Smooth muscle cell (in vitro differentiated cells): ENCODE data around the gene DSEL. TPM values are rescaled to one million over a fixed set of nuclear protein-coding genes. Genes with fewer than 3 reads are reported as not detected.
A peak's percentile ranks its signal among the peaks of the same experiment; 100 is the strongest.

Source experiments
- DNase-seq: peaks from one replicate; lab custom pipeline; 2025; ENCODE audit not compliant: unreplicated experiment; lab: John Stamatoyannopoulos, UW
- H2AFZ ChIP-seq: fragments of 200-600 bp; sonication (generic); 2 replicates; pipeline ENCODE4 v1.6.0; 2016; ENCODE audit warnings: antibody characterized with exemption, low read depth, mild to moderate bottlenecking
- H3F3A ChIP-seq: fragments of 200-600 bp; sonication (generic); 2 replicates; pipeline ENCODE4 v1.6.0; 2017; ENCODE audit warnings: antibody characterized with exemption, low read depth
- H3K27ac ChIP-seq: fragments of 200-600 bp; sonication (generic); 2 replicates; pipeline ENCODE4 v1.5.1; 2016; ENCODE audit warnings: low read depth, mild to moderate bottlenecking
- H3K27me3 ChIP-seq: fragments of 200-600 bp; sonication (generic); 2 replicates; pipeline ENCODE4 v1.6.1; 2016; ENCODE audit warnings: low read depth, mild to moderate bottlenecking
- H3K36me3 ChIP-seq: fragments of 200-600 bp; sonication (generic); 2 replicates; pipeline ENCODE4 v1.5.1; 2016; ENCODE audit warnings: low read depth
- H3K4me1 ChIP-seq: fragments of 200-600 bp; sonication (generic); 2 replicates; pipeline ENCODE4 v1.5.1; 2016; ENCODE audit warnings: low read depth
- H3K4me2 ChIP-seq: fragments of 200-600 bp; sonication (generic); 2 replicates; pipeline ENCODE4 v1.6.0; 2016; ENCODE audit warnings: mild to moderate bottlenecking
- H3K4me3 ChIP-seq: fragments of 200-600 bp; sonication (generic); 2 replicates; pipeline ENCODE4 v1.5.1; 2016; ENCODE audit warnings: mild to moderate bottlenecking
- H3K79me2 ChIP-seq: fragments of 200-600 bp; sonication (generic); 2 replicates; pipeline ENCODE4 v1.6.0; 2016; ENCODE audit warnings: low read depth, mild to moderate bottlenecking
- H3K9ac ChIP-seq: fragments of 200-600 bp; sonication (generic); 2 replicates; pipeline ENCODE4 v1.6.0; 2016; ENCODE audit warnings: low read depth
- H3K9me3 ChIP-seq: fragments of 200-600 bp; sonication (generic); replicated peaks from 2 replicates; pipeline ENCODE4 v1.5.1; 2016; ENCODE audit warnings: low read depth
- H4K20me1 ChIP-seq: fragments of 200-600 bp; sonication (generic); 2 replicates; pipeline ENCODE4 v1.6.0; 2016; ENCODE audit warnings: low read depth
- CTCF ChIP-seq: fragments of 200-600 bp; sonication (generic); IDR thresholded peaks from 2 replicates; pipeline ENCODE4 v1.5.1; 2017; ENCODE audit warnings: borderline replicate concordance, mild to moderate bottlenecking, antibody characterized with exemption; ENCODE audit not compliant: insufficient read depth, poor library complexity, severe bottlenecking
- WGBS: methylation state at CpG from one replicate; pipeline ENCODE4 v1.1.7; 2016; ENCODE audit warnings: low lambda C conversion rate; 5-methylcytosine and 5-hydroxymethylcytosine counted together
- polyA plus RNA-seq: library from polyadenylated mRNA; unstranded; fragments of >200 nt; fragmentation: Nextera tagmentation; extraction: Ambion mirVana; gene quantifications from 2 replicates; pipeline ENCODE4 v1.2.1, GENCODE V29; 2016
- total RNA-seq: library from RNA; depleted of rRNA; stranded (reverse); fragments of >200 nt; gene quantifications from 2 replicates; pipeline ENCODE4 v1.2.3, GENCODE V29; 2014

The DSEL gene
- total and polyA plus RNA-seq, 2 experiments from 2014 or later, result 4.3 to 14.0 TPM

GRCh38 chr18:67467188-67467587, 49.3 kb downstream of the DSEL start:
- H3F3A ChIP-seq, result no peaks in the 10 kb centered on the region
- no peaks in the 10 kb centered on the region for H4K20me1 ChIP-seq
- no peak overlapping the region for H3K4me3 ChIP-seq
- TF ChIP-seq CTCF, result no peak
- no peaks in the 10 kb centered on the region for H3K9me3 ChIP-seq
- WGBS, result 79% methylated on average over 1 of the region's 1 CpG
- no peaks in the 10 kb centered on the region for H3K79me2 ChIP-seq
- H3K27ac ChIP-seq, result no peak overlapping the region
- no peak for DNase-seq
- H3K4me2 ChIP-seq, result no peak overlapping the region
- H2AFZ ChIP-seq, result no peak overlapping the region
- no peaks in the 10 kb centered on the region for H3K27me3 ChIP-seq
- H3K9ac ChIP-seq, result no peak overlapping the region
- H3K36me3 ChIP-seq, result no peaks in the 10 kb centered on the region
- no peaks in the 10 kb centered on the region for H3K4me1 ChIP-seq

- Histone ChIP-seq H3K27me3 (no peaks in the 10 kb centered on the region), H3K4me1 (no peaks in the 10 kb centered on the region), H3F3A (no peaks in the 10 kb centered on the region), H3K27ac (no peak overlapping the region), H3K79me2 (no peaks in the 10 kb centered on the region), H3K36me3 (no peaks in the 10 kb centered on the region), H4K20me1 (no peaks in the 10 kb centered on the region), H3K9me3 (no peaks in the 10 kb centered on the region), H3K4me2 (no peak overlapping the region), H3K9ac (no peak overlapping the region), H2AFZ (no peak overlapping the region), H3K4me3 (no peak overlapping the region)
- no peak for TF ChIP-seq CTCF
- 94% methylated on average over 1 of the region's 1 CpG for WGBS
- DNase-seq, result no peak
Measured at GRCh38 chr18:67464499-67464898, 52.0 kb downstream of the DSEL start.

- no peaks in the 10 kb centered on the region for H3F3A ChIP-seq
- peak; percentile 16 for TF ChIP-seq CTCF
- 91% methylated on average over 2 of the region's 2 CpGs for WGBS
- H3K9ac ChIP-seq, result no peak overlapping the region
- no peaks in the 10 kb centered on the region for H3K27me3 ChIP-seq
- no peaks in the 10 kb centered on the region for H3K4me1 ChIP-seq
- H2AFZ ChIP-seq, result no peak overlapping the region
- DNase-seq, result no peak
- no peaks in the 10 kb centered on the region for H4K20me1 ChIP-seq
- H3K36me3 ChIP-seq, result no peaks in the 10 kb centered on the region
- H3K27ac ChIP-seq, result no peak overlapping the region
- no peak overlapping the region for H3K4me2 ChIP-seq
- H3K9me3 ChIP-seq, result no peaks in the 10 kb centered on the region
- H3K79me2 ChIP-seq, result no peaks in the 10 kb centered on the region
- H3K4me3 ChIP-seq, result no peak overlapping the region
Measured at GRCh38 chr18:67463829-67464228, 52.7 kb downstream of the DSEL start.

- Histone ChIP-seq H3K27me3 (no peaks in the 10 kb centered on the region), H3K4me3 (no peak overlapping the region), H3K9me3 (no peaks in the 10 kb centered on the region), H3K4me1 (no peaks in the 10 kb centered on the region), H3F3A (no peaks in the 10 kb centered on the region), H4K20me1 (no peaks in the 10 kb centered on the region), H2AFZ (no peak overlapping the region), H3K79me2 (no peaks in the 10 kb centered on the region), H3K27ac (no peak overlapping the region), H3K36me3 (no peaks in the 10 kb centered on the region), H3K4me2 (no peak overlapping the region), H3K9ac (no peak overlapping the region)
- no peak for DNase-seq
- no peak for TF ChIP-seq CTCF
- WGBS, result 88% methylated on average over 3 of the region's 3 CpGs
Measured at GRCh38 chr18:67456711-67457110, 59.8 kb downstream of the DSEL start.
